ENCODE data around the gene OPN1LW.

DNA sequence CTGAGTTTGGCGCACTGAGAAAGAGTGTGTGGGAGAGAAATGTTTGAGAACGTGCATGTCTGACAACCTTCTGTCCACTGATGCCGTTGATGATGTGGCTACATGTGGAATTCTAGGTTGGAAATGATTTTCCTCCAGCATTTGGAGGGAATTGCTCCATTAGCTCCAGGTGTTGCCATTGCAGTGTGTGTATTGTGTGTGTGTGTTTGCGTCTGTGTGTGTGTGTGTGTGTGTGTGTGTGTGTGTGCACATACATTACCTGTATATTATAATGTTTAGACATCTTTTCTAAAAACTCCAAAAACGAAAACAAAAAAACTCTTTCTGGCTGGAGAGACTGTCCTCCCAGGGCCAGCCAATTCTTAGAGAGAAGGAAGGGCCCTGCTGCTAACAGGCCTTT lies 28.3 kb upstream of the OPN1LW start:
- TF ChIP-seq POLR2A (IDR thresholded peaks at IDR 0.05) (no peak), POLR2AphosphoS5 (IDR thresholded peaks at IDR 0.05) (no peak), EP300 (IDR thresholded peaks at IDR 0.05) (no peak)
- TF ChIP-seq, protein P1, sequence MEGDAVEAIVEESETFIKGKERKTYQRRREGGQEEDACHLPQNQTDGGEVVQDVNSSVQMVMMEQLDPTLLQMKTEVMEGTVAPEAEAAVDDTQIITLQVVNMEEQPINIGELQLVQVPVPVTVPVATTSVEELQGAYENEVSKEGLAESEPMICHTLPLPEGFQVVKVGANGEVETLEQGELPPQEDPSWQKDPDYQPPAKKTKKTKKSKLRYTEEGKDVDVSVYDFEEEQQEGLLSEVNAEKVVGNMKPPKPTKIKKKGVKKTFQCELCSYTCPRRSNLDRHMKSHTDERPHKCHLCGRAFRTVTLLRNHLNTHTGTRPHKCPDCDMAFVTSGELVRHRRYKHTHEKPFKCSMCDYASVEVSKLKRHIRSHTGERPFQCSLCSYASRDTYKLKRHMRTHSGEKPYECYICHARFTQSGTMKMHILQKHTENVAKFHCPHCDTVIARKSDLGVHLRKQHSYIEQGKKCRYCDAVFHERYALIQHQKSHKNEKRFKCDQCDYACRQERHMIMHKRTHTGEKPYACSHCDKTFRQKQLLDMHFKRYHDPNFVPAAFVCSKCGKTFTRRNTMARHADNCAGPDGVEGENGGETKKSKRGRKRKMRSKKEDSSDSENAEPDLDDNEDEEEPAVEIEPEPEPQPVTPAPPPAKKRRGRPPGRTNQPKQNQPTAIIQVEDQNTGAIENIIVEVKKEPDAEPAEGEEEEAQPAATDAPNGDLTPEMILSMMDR (IDR thresholded peaks at IDR 0.05) = no peak

All from sigmoid colon (tissue), 4 donors.